AG10803 (cell line): ENCODE results near the gene MIPEP.

Experiments used
- DNase-seq: peaks from one replicate; pipeline ENCODE4 v3.0.0; 2010; ENCODE audit warnings: low read depth
- H3K4me3 ChIP-seq: 2 replicates; pipeline ENCODE4 v1.5.1; 2011; ENCODE audit warnings: mild to moderate bottlenecking, low read length, control low read depth
- CTCF ChIP-seq: conservative IDR thresholded peaks from 2 replicates; pipeline ENCODE4 v1.5.1; 2011; ENCODE audit warnings: mild to moderate bottlenecking, low read length, control low read depth, inconsistent platforms

MIPEP gene

DNA sequence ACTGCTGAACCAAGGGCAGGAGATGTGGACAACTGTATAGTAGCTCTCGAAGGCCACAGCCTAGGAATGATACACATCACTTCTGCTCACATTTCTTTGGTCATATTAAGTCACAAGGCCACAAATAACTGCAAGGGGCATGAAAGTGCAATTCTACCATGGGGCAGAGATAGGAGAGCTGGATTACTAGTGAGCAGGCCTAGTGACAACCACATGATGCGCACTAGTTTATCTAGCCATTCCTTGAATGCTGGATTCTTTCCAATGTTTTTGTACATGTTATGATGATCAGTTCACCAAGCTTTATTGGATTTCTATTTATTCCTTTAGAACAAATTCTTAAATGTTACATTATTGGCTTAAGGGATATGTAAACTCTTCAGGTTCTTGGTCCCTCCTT is 100.7 kb downstream of the MIPEP start:
- TF ChIP-seq CTCF: no peak
- H3K4me3 ChIP-seq: no peak overlapping the region
- no peak for DNase-seq

DNA sequence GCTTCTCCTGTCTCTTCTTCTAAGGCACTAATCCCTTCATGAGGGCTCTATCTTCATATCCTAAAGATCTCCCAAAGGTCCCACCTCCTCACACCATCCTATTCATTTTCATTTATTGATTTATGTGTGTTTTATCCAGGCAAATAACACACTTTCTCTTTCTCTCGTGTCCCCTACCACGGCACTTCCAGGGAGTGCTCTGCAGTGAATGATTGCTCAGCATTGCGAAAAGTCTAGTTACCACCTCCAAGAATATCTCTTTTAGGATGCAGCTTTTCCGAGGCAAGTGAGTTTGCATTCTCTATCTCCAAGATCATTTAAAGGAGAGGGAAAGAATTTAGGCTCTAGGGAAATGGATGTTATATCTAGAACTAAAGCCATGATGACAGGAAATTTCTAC is 101.7 kb downstream of the MIPEP start:
- H3K4me3 ChIP-seq: no peak overlapping the region
- TF ChIP-seq CTCF: no peak
- peak; percentile 20 for DNase-seq

DNA sequence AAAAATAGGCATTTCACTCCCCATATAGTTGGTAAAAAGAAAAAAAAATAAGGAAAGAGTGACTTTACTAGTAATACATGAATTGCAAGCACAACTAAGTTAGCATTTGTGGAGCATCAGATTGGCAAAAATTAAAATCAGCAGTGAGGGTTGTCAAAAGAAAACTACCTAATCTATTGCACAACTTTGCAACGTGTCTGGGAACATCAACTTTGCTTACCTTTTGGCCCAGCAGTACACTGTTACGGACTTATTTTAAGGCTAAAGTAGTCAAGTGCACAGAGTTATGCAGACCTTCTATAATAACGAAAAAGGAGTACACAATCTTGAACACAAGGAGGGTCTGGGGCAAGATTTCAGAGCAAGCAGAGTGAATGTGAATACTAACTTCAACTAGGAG is 102.6 kb downstream of the MIPEP start:
- no peak overlapping the region for H3K4me3 ChIP-seq
- DNase-seq: no peak
- no peak for TF ChIP-seq CTCF

DNA sequence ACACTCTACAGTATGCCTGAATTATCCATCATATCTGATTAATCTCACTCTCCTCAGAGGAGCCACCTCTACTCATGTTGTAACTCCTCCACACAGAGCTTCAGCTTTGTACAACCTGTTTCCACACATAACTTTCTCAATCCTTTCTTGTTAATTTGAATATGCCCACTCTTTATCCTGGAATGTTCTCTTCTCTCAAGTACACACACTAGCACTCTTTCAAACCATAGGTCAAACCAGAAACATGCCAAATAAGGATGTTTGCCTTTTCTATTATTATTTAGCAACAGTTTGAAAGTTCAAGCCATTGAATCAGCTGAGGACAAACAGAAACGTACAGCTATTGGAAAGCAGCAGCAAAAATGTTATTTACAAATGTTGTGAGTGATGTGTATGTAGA is 110.3 kb downstream of the MIPEP start:
- no peak for TF ChIP-seq CTCF
- no peak overlapping the region for H3K4me3 ChIP-seq
- peak; percentile 43 for DNase-seq

- DNase-seq: peak; percentile 17
- no peak; the same call in 1 of the 2 replicates for TF ChIP-seq CTCF
- H3K4me3 ChIP-seq: no peak overlapping the region
These were observed 111.1 kb downstream of the MIPEP start for GRCh38 chr13:23778002-23778652.

GRCh38 chr13:23777575-23777870 is 111.7 kb downstream of the MIPEP start:
- no peak for DNase-seq
- TF ChIP-seq CTCF: no peak

GRCh38 chr13:23776698-23777574 is 112.3 kb downstream of the MIPEP start:
- no peak for DNase-seq
- TF ChIP-seq CTCF: no peak
- no peak overlapping the region for H3K4me3 ChIP-seq

More at GRCh38 chr13:23777575-23777870, 111.7 kb downstream of the MIPEP start:
- no peak overlapping the region for H3K4me3 ChIP-seq
